ENCODE data around the gene EIF3D.

DNA sequence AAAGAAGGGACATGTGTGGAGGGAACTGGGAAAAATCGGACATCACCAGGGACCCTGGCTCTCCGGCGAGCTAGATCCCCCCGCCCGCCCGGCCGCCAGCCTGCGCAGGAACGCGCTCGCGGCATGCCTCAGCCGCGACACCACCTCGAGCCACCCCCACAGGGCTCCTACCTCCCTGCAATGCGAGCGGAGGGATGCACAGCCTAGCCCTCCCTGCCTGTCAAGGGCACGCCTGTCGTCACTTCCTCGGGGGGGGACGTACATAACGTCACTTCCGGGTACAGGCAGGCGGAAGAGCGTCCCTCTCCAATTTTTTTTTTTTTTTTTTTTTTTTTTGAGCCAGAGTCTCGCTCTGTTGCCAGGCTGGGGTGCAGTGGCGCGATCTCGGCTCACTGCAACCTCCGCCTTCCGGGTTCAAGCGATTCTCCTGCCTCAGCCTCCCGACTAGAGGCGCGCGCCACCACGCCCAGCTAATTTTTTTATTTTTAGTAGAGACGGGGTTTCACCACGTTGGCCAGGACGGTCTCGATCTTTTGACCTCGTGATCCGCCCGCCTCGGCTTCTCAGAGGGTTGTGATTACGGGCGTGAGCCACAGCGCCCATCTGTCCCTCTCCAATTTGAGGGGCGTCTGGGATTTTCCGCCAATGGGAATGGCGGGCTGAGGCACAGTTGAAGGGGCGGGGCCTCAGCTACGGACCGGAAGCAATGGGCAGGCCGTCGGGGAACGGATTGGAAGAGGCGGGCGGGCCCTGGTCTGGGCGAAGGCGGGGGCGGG is 47.4 kb downstream of the EIF3D start, which contains the start of gene TXN2:
- TF ChIP-seq, protein P1, sequence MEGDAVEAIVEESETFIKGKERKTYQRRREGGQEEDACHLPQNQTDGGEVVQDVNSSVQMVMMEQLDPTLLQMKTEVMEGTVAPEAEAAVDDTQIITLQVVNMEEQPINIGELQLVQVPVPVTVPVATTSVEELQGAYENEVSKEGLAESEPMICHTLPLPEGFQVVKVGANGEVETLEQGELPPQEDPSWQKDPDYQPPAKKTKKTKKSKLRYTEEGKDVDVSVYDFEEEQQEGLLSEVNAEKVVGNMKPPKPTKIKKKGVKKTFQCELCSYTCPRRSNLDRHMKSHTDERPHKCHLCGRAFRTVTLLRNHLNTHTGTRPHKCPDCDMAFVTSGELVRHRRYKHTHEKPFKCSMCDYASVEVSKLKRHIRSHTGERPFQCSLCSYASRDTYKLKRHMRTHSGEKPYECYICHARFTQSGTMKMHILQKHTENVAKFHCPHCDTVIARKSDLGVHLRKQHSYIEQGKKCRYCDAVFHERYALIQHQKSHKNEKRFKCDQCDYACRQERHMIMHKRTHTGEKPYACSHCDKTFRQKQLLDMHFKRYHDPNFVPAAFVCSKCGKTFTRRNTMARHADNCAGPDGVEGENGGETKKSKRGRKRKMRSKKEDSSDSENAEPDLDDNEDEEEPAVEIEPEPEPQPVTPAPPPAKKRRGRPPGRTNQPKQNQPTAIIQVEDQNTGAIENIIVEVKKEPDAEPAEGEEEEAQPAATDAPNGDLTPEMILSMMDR (conservative IDR thresholded peaks at IDR 0.05): no peak
- TF ChIP-seq ZFX (IDR thresholded peaks at IDR 0.05): no peak
